Measurements from ENCODE around the gene C9orf72. TPM values are rescaled to one million over a fixed set of nuclear protein-coding genes. Genes with fewer than 3 reads are reported as not detected.
"Not testable (repeated sequence)": the region's sequence is repeated elsewhere in the genome, so short reads cannot be mapped to it uniquely, and the experiment has no call there.

Gene C9orf72
- total and polyA plus RNA-seq, 7 donors = 6.4 to 28.0 (median 21.0) TPM

- Histone ChIP-seq H3K4me1 (no peaks in the 10 kb centered on the region), H3K27me3 (no peaks in the 10 kb centered on the region), H3K27ac (no peak overlapping the region), H3K36me3 (no peaks in the 10 kb centered on the region), H3K4me3 (no peak overlapping the region), H3K9me3 (no peaks in the 10 kb centered on the region)
- intact Hi-C loops (cut with DNase I) = no loop called here
- WGBS, 2 donors = 89 to 93% methylated on average over 11 of the region's 11 CpGs
- TF ChIP-seq EP300 (IDR thresholded peaks at IDR 0.05) (no peak), POLR2A (IDR thresholded peaks at IDR 0.05) (no peak), POLR2AphosphoS5 (IDR thresholded peaks at IDR 0.05) (no peak), CTCF (IDR thresholded peaks at IDR 0.05) (no peak)
- DNase-seq = no peak
These were observed 41.3 kb upstream of the C9orf72 start for GRCh38 chr9:27614551-27614950.

- intact Hi-C loops (cut with DNase I); H3K9me3 ChIP-seq; H3K27me3 ChIP-seq; DNase-seq; H3K4me3 ChIP-seq; H3K27ac ChIP-seq; H3K4me1 ChIP-seq; H3K36me3 ChIP-seq: not testable (repeated sequence)
- 84 to 87% methylated on average over 4 of the region's 4 CpGs for WGBS, 2 donors
These were observed 38.8 kb upstream of the C9orf72 start for GRCh38 chr9:27612036-27612435.

- 94 to 95% methylated on average over 19 of the region's 19 CpGs for WGBS, 2 donors
- H3K4me1 ChIP-seq = peaks cover 0 to 8% (median 0%) of the 10 kb centered on the region in 4 donors
- H3K4me3 ChIP-seq = no peak overlapping the region
- H3K36me3 ChIP-seq = no peaks in the 10 kb centered on the region
- H3K27me3 ChIP-seq = no peaks in the 10 kb centered on the region
- TF ChIP-seq EP300 (IDR thresholded peaks at IDR 0.05) (no peak), POLR2A (IDR thresholded peaks at IDR 0.05) (no peak), POLR2AphosphoS5 (IDR thresholded peaks at IDR 0.05) (no peak), CTCF (IDR thresholded peaks at IDR 0.05) (no peak)
- H3K9me3 ChIP-seq = no peaks in the 10 kb centered on the region
- no peak overlapping the region for H3K27ac ChIP-seq
- DNase-seq = no peak
- intact Hi-C loops (cut with DNase I) = no loop called here
These were observed 37.3 kb upstream of the C9orf72 start for GRCh38 chr9:27610622-27611021.

- Histone ChIP-seq H3K9me3 (no peaks in the 10 kb centered on the region), H3K27ac (peak overlapping the region in 3 of 4 donors; percentile 64 to 75 (median 70)), H3K4me3 (peak overlapping the region in 2 of 4 donors; percentile 2 to 15), H3K4me1 (peaks cover 0 to 38% (median 30%) of the 10 kb centered on the region in 4 donors), H3K36me3 (no peaks in the 10 kb centered on the region), H3K27me3 (no peaks in the 10 kb centered on the region)
- 90 to 96% methylated on average over 4 of the region's 4 CpGs for WGBS, 2 donors
- TF ChIP-seq POLR2A (IDR thresholded peaks at IDR 0.05) (no peak), POLR2AphosphoS5 (IDR thresholded peaks at IDR 0.05) (peak; percentile 43 to 93 (median 76)), CTCF (IDR thresholded peaks at IDR 0.05) (no peak), EP300 (IDR thresholded peaks at IDR 0.05) (peak in 2 of 4 donors; percentile 49 to 66)
- intact Hi-C loops (cut with DNase I) = loop anchor here (1.0 kb wide), 1 partner anchor 31 kb away; no protein-coding TSS in a partner anchor
- no peak for DNase-seq
These were observed 29.7 kb upstream of the C9orf72 start for GRCh38 chr9:27602954-27603353.

GRCh38 chr9:27602142-27602861, 29.0 kb upstream of the C9orf72 start:
- Histone ChIP-seq H3K27me3 (no peaks in the 10 kb centered on the region), H3K36me3 (no peaks in the 10 kb centered on the region), H3K9me3 (no peaks in the 10 kb centered on the region), H3K4me1 (peaks cover 0 to 33% (median 29%) of the 10 kb centered on the region in 4 donors), H3K27ac (peak overlapping the region in 3 of 4 donors; percentile 64 to 75 (median 70)), H3K4me3 (peak overlapping the region in 2 of 4 donors; percentile 2 to 15)
- intact Hi-C loops (cut with DNase I) = loop anchor here (1.0 kb wide), 1 partner anchor 30 kb away; no protein-coding TSS in a partner anchor
- DNase-seq = no peak
- 63 to 82% methylated on average over 6 of the region's 6 CpGs for WGBS, 2 donors
- TF ChIP-seq POLR2A (IDR thresholded peaks at IDR 0.05) (no peak), EP300 (IDR thresholded peaks at IDR 0.05) (no peak), CTCF (IDR thresholded peaks at IDR 0.05) (no peak), POLR2AphosphoS5 (IDR thresholded peaks at IDR 0.05) (no peak)
